GM19438 (cell line): ENCODE results near the gene AADACL3.

Source experiments
- ATAC-seq: cut with Tn5 transposase; IDR thresholded peaks from one replicate; pipeline ENCODE4 v1.9.1; 2021; ENCODE audit warnings: low read depth; ENCODE audit not compliant: unreplicated experiment

AADACL3 gene

DNA sequence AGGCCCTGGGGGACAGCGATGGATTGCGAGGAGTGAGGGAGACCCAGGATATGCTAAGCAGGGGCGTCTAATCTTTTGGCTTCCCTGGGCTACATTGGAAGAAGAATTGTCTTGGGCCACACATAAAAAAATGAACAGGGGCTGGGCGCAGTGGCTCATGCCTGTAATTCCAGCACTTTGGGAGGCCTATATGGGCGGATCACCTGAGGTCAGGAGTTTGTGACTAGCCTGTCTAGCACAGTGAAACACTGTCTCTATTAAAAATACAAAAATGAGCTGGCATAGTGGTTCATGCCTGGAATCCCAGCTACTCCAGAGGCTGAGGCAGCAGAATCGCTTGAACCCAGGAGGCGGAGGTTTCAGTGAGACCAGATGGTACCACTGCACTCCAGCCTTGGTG, 46.9 kb downstream of the AADACL3 start:
- ATAC-seq = no peak

DNA sequence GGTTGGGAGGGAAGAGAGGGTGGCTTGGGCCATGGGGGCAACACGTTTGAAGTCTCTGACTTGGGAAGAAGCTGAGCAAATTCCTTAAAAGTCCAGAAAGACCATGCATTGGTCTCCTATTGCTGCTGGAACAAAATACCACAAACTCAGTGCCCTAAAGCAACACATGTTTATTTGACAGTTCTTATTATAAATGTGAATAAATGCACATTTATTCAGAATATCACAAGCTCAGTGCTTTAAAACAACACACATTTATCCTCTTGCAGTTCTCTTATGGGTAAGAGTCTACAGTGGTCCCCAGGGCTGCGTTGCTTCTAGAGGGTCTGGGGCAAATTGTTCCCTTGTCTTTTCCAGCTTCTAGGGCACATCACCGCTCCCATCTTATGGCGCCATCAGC, 47.6 kb downstream of the AADACL3 start:
- no peak for ATAC-seq

DNA sequence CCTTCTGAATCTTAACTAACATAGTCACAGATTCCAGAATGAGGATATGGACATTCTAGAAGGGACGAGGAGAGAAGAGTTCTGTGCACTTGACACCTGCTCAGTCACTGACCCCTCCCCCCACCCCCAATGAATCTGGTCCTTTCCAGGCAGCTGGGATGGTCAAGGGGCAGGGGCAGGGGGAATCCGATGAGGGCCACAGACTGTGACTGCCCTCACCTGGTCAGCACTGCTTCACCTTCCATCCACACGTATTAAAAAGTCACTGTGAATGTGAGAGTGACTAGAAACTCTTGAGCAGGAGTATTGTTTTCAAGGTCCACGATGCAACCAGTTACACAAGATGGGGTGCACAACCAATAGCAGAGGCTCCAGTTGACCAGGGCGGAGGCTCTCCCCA, 48.1 kb downstream of the AADACL3 start:
- no peak for ATAC-seq

DNA sequence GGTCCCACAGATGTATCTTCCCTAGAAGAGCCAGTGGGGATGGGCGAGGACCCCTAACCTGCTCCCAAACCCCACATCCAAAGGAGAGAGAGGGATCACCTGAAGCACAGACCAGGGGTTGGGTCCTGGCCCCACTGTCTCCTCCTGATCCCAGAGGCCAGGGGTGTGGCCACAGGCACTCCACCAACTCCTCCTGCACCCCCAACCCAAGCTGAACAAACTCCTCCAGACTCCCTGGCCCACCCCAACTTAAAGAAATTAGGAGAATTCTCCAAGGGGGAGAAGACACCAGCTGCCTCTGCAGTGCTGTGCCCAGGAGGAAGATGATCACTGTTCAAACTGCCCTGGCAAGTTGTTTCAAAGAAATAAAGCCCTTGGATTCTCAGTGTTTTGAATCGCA, 53.1 kb downstream of the AADACL3 start:
- ATAC-seq = no peak

DNA sequence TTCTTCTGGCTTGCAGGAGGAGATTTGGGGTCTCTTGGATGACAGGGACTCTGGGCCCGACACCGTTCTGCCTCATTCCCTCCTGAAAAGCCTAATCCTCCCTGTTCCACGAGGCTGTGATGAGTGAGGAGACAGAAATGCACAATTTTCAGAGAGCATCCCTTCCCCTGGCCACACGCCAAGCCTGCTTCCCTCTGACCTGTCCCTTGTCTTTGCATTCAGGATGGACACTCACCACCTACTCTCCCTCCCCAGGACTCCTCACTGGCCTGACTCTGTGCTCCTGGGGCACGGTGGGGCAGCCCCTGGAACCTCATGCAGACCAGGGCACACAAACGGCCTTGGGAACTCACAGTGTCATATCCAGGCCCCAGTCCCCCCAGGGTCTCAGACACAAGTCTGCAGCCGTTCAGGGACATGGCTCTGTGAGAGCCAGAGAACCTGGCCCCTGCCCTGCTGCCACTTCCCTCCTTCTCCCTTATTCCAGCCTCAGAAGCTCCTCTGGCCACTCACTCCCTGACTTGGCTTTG, 54.1 kb downstream of the AADACL3 start:
- no peak for ATAC-seq

DNA sequence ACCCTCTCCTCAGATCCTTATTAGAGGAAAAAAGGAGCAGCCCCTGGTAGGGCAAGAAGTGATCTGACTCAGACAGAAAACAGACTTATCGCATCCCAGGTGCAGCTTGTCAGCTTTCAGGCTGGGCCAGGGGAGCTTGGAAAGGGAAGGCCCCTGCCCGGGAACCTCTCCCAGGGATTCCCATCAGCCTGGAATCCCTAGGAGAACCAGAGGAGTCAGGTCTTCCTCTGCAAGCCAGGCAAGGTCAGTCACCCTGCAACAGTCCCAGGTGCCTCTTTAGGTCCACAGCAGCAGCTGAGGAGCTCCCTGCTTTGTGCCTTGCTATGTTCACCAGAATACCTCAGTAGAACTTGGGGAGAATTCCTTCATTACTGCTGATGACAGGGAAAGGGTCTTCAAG, 54.7 kb downstream of the AADACL3 start:
- no peak for ATAC-seq

DNA sequence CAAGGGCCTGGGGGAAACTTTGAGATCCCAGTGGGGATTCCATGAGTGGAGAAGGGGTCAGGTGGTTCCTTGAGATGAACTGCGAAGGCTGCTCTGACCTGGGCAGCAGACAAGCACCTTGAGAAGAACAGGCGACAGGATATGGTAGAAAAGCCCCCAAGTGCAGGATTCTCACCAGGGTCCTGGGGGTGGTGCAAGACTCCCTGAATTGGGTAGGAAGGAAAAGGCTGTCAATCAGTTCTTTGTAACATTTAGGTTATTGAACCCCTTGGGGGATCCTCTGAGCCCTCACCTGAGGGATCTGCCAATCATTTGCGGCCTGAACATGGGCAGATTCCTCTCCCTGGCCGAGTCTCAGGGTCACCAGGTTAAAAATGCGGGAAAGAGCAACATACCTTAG, 55.3 kb downstream of the AADACL3 start:
- no peak for ATAC-seq

DNA sequence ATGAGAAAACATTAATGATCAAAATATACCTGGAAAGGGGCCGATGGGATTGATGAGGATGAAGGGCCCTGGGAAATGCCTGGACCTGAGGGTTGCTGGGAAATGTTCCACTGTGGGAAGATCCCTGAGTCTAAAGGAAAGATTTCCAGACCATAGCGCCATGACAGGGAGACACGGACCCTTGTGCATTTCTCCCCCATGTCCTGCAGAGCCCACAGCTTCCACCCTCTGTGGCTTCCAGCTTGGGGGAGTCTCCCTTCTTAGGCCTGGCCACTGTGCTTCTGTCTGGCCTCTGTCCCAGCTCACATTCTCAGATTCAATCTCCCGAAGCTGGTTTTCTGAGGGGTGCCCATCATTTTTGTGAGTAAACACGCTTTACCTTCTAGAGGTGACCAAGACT, 56.6 kb downstream of the AADACL3 start:
- no peak for ATAC-seq

DNA sequence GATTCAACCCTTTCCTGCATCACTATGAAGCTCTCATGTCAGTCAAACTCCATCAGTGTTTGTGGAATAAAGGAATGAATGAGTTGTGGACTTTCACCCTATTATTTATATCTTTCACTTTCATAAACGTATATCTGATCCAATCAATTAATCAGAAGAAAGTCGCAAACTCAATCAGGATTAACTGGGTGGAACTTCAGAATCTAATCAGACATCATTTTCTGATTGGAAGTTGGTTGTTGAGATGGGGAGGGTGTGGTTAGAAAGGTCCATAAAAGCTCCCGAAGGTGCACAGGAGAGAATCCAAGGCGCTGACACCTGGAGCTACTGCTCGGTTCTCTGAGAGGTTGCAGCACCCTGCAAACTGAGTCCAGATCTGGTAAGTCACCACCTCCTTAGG, 57.5 kb downstream of the AADACL3 start, which contains the start of gene PRAMEF12:
Gene PRAMEF12 (plus strand): TSS at position 301 of the 400 bp plus-strand sequence. CDS start 1,130 bp downstream, outside the sequence.
- ATAC-seq = no peak

DNA sequence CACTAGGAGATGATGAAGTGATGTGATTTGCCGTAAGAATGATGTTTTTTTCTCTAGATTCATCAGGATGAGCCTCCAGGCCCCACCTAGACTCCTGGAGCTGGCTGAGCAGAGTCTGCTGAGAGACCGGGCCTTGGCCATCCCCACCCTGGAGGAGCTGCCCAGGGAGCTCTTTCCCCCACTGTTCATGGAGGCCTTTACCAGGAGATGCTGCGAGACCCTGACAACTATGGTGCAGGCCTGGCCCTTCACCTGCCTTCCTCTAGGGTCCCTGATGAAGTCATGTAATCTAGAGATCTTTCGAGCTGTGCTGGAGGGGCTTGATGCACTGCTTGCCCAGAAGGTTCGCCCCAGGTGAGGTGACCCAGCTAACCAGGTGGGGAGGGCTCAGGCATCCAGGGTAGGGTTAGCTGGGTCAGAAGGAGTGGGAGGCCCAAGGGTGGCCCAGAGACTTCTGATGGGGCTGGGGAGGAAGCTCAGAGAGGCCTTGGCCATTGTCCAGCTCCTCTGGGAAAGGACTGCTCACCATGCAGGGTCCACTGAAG, 59.0 kb downstream of the AADACL3 start:
- ATAC-seq = no peak

DNA sequence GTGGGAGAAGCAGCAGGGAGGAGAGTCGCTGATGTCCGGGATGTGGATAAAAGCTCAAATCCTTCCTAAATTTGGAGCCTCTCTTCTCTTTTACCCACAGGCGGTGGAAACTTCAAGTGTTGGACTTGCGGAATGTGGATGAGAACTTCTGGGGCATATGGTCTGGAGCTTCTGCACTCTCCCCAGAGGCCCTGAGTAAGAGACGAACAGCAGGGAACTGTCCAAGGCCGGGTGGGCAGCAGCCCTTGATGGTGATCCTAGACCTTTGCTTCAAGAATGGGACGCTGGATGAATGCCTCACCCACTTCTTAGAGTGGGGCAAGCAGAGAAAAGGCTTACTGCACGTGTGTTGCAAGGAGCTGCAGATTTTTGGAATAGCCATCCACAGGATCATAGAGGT, 59.5 kb downstream of the AADACL3 start:
- no peak for ATAC-seq

DNA sequence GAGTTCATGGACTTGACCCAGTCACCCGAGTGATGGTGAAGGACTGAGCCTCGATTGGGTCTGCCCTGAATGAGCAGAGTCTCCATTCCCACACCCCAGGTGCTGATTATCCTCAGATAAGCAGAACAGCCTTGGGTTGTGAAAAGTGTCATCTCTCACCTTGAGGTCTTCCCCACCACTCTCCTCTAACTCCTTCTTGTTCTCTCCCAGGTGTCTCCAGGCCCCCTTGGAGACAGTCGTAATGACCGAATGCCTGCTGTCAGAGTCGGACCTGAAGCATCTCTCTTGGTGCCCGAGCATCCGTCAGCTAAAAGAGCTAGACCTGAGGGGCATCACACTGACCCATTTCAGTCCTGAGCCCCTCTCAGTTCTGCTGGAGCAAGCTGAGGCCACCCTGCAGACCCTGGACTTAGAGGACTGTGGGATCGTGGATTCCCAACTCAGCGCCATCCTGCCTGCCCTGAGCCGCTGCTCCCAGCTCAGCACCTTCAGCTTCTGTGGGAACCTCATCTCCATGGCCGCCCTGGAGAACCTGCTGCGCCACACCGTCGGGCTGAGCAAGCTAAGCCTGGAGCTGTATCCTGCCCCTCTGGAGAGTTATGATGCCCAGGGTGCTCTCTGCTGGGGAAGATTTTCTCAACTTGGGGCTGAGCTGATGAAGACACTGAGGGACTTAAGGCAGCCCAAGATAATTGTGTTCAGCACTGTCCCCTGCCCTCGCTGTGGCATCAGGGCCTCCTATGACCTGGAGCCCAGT, 61.1 kb downstream of the AADACL3 start:
- ATAC-seq = no peak
